Measurements from ENCODE around the gene NAV2.
A peak's percentile ranks its signal among the peaks of the same experiment; 100 is the strongest.

Gene NAV2

GRCh38 chr11:20131788-20132666, 419.4 kb downstream of the NAV2 start:
- DNase-seq (ENCODE audit: low spot score): peak; percentile 55

DNA sequence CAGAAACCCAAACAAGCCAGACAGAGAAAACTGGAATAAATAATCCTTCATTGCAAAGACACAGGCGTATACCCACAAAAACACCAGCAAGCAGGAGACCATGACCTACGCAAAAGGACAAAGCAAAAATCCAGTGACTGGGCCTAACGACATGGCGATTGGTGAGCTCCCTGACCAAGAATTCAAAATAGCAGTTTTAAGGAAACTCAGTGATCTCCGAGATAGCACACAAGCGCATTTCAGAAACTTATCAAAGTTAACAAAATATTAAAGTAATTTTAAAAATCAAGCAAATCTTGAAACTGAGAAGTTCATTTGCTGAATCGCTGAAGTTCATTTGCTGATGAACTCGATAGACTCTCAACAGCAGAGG, 420.0 kb downstream of the NAV2 start:
- TF ChIP-seq, protein P1, sequence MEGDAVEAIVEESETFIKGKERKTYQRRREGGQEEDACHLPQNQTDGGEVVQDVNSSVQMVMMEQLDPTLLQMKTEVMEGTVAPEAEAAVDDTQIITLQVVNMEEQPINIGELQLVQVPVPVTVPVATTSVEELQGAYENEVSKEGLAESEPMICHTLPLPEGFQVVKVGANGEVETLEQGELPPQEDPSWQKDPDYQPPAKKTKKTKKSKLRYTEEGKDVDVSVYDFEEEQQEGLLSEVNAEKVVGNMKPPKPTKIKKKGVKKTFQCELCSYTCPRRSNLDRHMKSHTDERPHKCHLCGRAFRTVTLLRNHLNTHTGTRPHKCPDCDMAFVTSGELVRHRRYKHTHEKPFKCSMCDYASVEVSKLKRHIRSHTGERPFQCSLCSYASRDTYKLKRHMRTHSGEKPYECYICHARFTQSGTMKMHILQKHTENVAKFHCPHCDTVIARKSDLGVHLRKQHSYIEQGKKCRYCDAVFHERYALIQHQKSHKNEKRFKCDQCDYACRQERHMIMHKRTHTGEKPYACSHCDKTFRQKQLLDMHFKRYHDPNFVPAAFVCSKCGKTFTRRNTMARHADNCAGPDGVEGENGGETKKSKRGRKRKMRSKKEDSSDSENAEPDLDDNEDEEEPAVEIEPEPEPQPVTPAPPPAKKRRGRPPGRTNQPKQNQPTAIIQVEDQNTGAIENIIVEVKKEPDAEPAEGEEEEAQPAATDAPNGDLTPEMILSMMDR (conservative IDR thresholded peaks at IDR 0.05; ENCODE audit: low read depth): peak; percentile 64
- H3K27ac ChIP-seq: no peak overlapping the region
- DNase-seq (ENCODE audit: low spot score): no peak
- ChIA-PET POLR2A (ENCODE audit: low non-redundant PET) (no interaction called here), CTCF (interaction anchor here (0.5 to 2.7 kb wide), 29 partner anchors 16 to 645 kb away, joined by 3 to 24 read pairs (median 4); no protein-coding TSS in a partner anchor)

More at GRCh38 chr11:20131788-20132666, 419.4 kb downstream of the NAV2 start:
- H3K27ac ChIP-seq: peak overlapping the region; percentile 43
- TF ChIP-seq, protein P1 (conservative IDR thresholded peaks at IDR 0.05; ENCODE audit: low read depth): peak; percentile 91
- POLR2A ChIA-PET (ENCODE audit: low non-redundant PET): no interaction called here
- CTCF ChIA-PET: interaction anchor here (0.5 to 2.7 kb wide), 32 partner anchors 10 to 644 kb away, joined by 3 to 24 read pairs (median 3); no protein-coding TSS in a partner anchor

DNA sequence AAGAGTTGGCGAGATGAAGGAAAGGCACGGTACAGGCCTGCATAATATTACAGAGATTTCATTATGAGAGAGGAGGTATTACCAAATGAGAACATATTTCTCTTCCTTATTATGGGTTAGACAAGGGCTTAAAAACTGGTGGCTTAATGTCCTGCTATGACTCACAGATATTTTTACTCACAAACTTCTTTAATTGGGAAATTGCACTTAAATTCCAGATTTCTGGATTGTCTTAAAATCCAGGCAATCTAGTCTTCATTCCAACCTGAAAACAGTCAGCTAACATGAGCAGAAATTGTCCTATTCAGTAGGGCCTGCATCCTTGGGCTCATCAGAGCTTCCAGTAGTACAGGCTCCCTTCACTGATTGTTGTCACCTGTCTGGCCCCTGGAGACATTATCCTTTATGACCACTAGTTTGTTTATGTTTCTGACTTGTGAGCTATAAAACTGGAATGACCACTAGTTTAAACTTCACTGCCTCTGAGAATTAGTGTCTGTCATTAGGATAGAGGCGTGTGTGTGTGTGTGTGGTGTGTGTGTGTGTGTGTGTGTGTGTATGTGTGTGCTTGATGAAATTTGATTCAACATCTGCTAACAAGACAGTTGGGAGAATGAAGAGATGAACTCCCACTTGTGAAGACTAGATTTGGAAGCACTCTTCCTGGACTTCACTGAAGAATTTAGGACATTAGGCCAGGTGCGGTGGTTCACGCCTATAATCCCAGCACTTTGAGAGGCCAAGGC, 422.5 kb downstream of the NAV2 start:
- TF ChIP-seq, protein P1 (conservative IDR thresholded peaks at IDR 0.05; ENCODE audit: low read depth): no peak
- DNase-seq (ENCODE audit: low spot score): no peak
- ChIA-PET CTCF (interaction anchor here (0.6 kb wide), 2 partner anchors 147 to 581 kb away, joined by 4 to 5 read pairs; no protein-coding TSS in a partner anchor), POLR2A (ENCODE audit: low non-redundant PET) (no interaction called here)
- H3K27ac ChIP-seq: no peak overlapping the region

DNA sequence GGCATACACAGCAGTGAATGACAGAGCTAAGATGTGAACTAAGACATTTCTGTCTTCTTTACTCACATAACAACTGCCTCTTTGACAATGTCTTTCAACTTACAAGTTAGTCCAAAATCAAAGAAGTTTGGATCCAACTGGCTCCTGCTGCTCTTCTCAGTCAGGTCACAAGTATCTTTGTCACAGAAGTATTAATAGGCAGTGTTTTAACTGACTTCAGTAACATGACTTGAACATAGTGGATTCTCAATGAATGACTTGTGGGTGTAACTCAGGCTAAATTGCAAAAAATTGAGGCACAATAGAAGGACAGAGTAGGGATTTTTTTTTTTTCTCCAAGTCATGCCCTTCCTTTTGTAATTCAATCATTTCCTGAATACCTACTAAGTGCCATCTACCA, 425.0 kb downstream of the NAV2 start:
- DNase-seq (ENCODE audit: low spot score): no peak
- POLR2A ChIA-PET (ENCODE audit: low non-redundant PET): no interaction called here

DNA sequence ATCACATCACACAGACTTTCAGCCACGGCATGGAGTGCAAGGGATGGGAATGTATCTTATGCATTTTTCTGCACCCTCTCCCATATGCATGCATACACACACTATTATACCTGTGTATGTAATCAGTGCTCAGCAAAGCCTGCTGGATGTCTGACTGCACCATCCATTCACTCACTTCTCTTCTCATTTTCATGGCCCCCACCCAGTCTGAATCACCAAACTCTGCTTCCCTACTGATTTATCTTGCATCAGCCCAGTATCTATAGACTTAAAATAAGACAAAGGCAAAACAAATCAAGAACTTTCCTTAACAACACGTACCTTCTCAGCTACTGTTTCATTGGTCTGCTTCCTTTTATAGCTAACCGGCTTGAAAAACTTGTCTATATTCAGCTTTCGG, 426.1 kb downstream of the NAV2 start:
- ChIA-PET CTCF (no interaction called here), POLR2A (ENCODE audit: low non-redundant PET) (no interaction called here)
- no peak overlapping the region for H3K27ac ChIP-seq
- TF ChIP-seq, protein P1 (conservative IDR thresholded peaks at IDR 0.05; ENCODE audit: low read depth): no peak
- no peak for DNase-seq (ENCODE audit: low spot score)

More for the DNA sequence above, 425.0 kb downstream of the NAV2 start:
- no peak overlapping the region for H3K27ac ChIP-seq
- CTCF ChIA-PET: interaction anchor here (0.6 to 1.2 kb wide), 2 partner anchors 9 to 234 kb away, joined by 3 read pairs; no protein-coding TSS in a partner anchor
- TF ChIP-seq, protein P1 (conservative IDR thresholded peaks at IDR 0.05; ENCODE audit: low read depth): no peak

DNA sequence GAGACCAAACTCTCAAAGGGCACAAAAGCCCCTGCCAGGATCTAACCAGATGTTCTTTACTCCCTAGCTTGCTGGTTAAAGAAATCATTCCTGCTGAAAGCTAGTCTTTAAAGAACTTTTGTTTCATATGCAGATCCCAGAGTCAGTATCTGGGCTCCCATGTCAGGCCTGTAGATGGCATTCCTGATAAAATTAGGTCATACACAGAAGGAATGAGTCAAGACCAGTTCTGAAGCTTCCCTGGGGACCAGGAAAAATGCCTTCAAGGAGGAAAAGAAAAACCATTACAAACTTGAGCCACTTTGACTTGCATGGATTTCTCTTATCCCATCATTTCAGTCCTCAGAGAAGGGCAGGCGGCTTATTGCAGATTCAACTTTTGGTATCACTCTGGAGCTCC, 441.7 kb downstream of the NAV2 start:
- DNase-seq (ENCODE audit: low spot score): no peak
- CTCF ChIA-PET: interaction anchor here (0.6 to 1.1 kb wide), 4 partner anchors 26 to 1030 kb away, joined by 3 to 4 read pairs (median 3); no protein-coding TSS in a partner anchor
- POLR2A ChIA-PET (ENCODE audit: low non-redundant PET): no interaction called here
- TF ChIP-seq, protein P1 (conservative IDR thresholded peaks at IDR 0.05; ENCODE audit: low read depth): no peak
- H3K27ac ChIP-seq: no peak overlapping the region
